Upper lobe of left lung (tissue), 6 donors: ENCODE results near the gene TMEM252. TPM values are rescaled to one million over a fixed set of nuclear protein-coding genes. Genes with fewer than 3 reads are reported as not detected.

ENCODE experiments used
- ATAC-seq, 2 donors: fragments of 200-7000 bp; cut with Tn5 transposase; one replicate each; pipeline ENCODE4 v1.9.1; 2022; ENCODE audit warnings: mild to moderate bottlenecking in 2 of 2, moderate library complexity in 2 of 2; ENCODE audit not compliant: low FRiP score in 2 of 2
- DNase-seq, 2 donors: peaks; one replicate each; pipeline ENCODE4 v3.0.0-alpha.2; 2019 to 2020
- H3K27ac ChIP-seq, 4 donors: fragments of 200-600 bp; sonication (generic); one replicate each; pipeline ENCODE4 v1.5.1; 2016 to 2019
- H3K27me3 ChIP-seq, 4 donors: fragments of 200-600 bp; sonication (generic); one replicate each; pipeline ENCODE4 v1.5.1; 2017 to 2019
- H3K36me3 ChIP-seq, 4 donors: fragments of 200-600 bp; sonication (generic); one replicate each; pipeline ENCODE4 v1.5.1; 2016 to 2019
- H3K4me1 ChIP-seq, 4 donors: fragments of 200-600 bp; sonication (generic); one replicate each; pipeline ENCODE4 v1.5.1; 2018 to 2019
- H3K4me3 ChIP-seq, 4 donors: fragments of 200-600 bp; sonication (generic); one replicate each; pipeline ENCODE4 v1.5.1; 2017 to 2019; ENCODE audit warnings: mild to moderate bottlenecking in 2 of 4, moderate library complexity in 1 of 4
- H3K9me3 ChIP-seq, 4 donors: fragments of 200-600 bp; sonication (generic); one replicate each; pipeline ENCODE4 v1.5.1; 2018 to 2019
- EP300 ChIP-seq, 4 donors: sonication (generic); formaldehyde crosslinking; IDR thresholded peaks; one replicate each; pipeline ENCODE4 v1.5.1; 2017; ENCODE audit warnings: antibody characterized with exemption in 4 of 4, control low read depth in 2 of 4
- POLR2A ChIP-seq, 4 donors: fragments of 450-650 bp; IDR thresholded peaks; one replicate each; pipeline ENCODE4 v1.5.1; 2016 to 2017; ENCODE audit warnings: antibody characterized with exemption in 4 of 4, mild to moderate bottlenecking in 2 of 4
- POLR2AphosphoS5 ChIP-seq, 2 donors: sonication (generic); formaldehyde crosslinking; IDR thresholded peaks; one replicate each; pipeline ENCODE4 v1.5.1; 2017; ENCODE audit warnings: antibody characterized with exemption in 2 of 2
- WGBS, 2 donors: methylation state at CpG; one replicate each; pipeline ENCODE4 v1.1.5; 2017 to 2018; 5-methylcytosine and 5-hydroxymethylcytosine counted together
- total RNA-seq, 6 donors: library from RNA; depleted of rRNA in 4 of 6; stranded (reverse); fragments of >200 nt in 4 of 6; gene quantifications; one replicate each; pipeline versions ENCODE4 v1.1.0 to v1.2.1, GENCODE V29; 2016 to 2021
- TF ChIP-seq, protein P1 (sequence below), 6 experiments: fragments of 450-650 bp in 4 of 6; fragments of 200-600 bp in 2 of 6; sonication (generic) in 2 of 6; IDR thresholded peaks; one replicate each; pipeline ENCODE4 v1.5.1; 2016 to 2019; ENCODE audit warnings: antibody characterized with exemption in 6 of 6
- donor health status: DM: no; HTN: no; CAD: no; lungs with moderate emphysema.
- donor health status: DM: no; HTN: yes; CAD: no; lungs with severe emphysema.

TMEM252 gene
- total RNA-seq, 6 donors from 2014 or later = not detected

DNA sequence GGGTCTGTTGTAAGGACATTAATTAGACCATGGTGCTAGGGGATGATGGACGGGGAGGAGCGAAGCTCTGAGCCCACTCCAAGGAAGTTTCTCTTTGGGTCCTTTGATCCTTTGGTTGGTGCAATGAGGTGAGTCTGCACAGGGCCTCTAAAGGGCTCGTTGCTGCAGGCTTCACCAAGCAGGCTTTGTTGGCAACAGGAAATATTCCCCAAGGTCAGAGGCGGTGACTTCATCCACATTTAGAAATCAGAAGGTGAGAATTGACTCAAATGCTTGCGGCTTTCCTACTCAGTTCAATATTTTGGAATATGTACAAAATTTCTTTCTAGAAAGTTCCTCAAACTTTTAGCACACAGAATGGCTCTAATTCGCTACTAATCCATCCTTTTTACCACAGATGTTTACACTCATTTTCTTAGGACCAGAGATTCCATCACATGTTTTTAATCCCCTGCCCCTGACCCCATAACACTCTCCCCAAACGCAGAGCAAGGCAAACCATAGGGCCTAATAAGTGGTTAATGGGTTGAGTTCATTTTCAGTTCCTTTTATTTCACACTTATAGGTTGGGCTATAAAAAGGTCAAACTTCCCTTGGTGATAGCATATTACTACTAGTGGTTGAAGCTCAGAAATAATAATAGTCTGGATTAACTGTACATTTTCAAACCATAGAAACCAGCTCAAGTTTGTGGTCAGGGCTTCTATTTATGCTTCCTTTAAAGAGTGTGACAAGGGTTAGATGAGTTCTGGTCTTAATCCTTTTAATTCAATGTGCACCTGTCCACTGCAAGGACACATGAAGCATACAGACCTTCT is 37.3 kb upstream of the TMEM252 start:
- Histone ChIP-seq H3K27ac (no peak overlapping the region), H3K27me3 (no peaks in the 10 kb centered on the region), H3K4me3 (no peak overlapping the region), H3K36me3 (no peaks in the 10 kb centered on the region), H3K4me1 (no peaks in the 10 kb centered on the region), H3K9me3 (no peaks in the 10 kb centered on the region)
- WGBS, 2 donors = 84% methylated on average over 6 to 7 of the region's 7 CpGs
- DNase-seq (no peak), ATAC-seq (no peak)
- TF ChIP-seq POLR2AphosphoS5 (IDR thresholded peaks at IDR 0.05) (no peak), POLR2A (IDR thresholded peaks at IDR 0.05) (no peak), EP300 (IDR thresholded peaks at IDR 0.05) (no peak)
- TF ChIP-seq, protein P1, sequence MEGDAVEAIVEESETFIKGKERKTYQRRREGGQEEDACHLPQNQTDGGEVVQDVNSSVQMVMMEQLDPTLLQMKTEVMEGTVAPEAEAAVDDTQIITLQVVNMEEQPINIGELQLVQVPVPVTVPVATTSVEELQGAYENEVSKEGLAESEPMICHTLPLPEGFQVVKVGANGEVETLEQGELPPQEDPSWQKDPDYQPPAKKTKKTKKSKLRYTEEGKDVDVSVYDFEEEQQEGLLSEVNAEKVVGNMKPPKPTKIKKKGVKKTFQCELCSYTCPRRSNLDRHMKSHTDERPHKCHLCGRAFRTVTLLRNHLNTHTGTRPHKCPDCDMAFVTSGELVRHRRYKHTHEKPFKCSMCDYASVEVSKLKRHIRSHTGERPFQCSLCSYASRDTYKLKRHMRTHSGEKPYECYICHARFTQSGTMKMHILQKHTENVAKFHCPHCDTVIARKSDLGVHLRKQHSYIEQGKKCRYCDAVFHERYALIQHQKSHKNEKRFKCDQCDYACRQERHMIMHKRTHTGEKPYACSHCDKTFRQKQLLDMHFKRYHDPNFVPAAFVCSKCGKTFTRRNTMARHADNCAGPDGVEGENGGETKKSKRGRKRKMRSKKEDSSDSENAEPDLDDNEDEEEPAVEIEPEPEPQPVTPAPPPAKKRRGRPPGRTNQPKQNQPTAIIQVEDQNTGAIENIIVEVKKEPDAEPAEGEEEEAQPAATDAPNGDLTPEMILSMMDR (IDR thresholded peaks at IDR 0.05) = no peak

DNA sequence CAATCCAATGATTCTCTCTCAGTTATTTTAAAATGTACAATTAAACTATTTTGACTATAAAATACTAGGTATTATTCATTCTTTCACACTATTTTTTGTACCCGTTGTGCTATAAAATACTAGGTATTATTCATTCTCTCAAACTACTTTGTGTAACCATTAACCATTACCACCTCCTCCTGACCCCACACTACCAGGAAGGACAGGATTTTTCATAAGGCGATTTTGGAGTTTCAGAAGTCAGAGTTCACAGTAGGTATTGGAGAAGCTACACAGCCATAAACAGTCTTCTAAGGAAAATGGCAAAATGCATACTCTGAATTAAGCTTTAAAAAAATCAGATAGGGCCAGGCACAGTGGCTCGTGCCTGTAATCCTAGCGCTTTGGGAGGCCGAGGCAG is 35.1 kb upstream of the TMEM252 start:
- Histone ChIP-seq H3K36me3 (no peaks in the 10 kb centered on the region), H3K27me3 (no peaks in the 10 kb centered on the region), H3K27ac (no peak overlapping the region), H3K4me3 (no peak overlapping the region), H3K4me1 (no peaks in the 10 kb centered on the region), H3K9me3 (no peaks in the 10 kb centered on the region)
- ATAC-seq (no peak), DNase-seq (no peak)
- TF ChIP-seq POLR2A (IDR thresholded peaks at IDR 0.05) (no peak), POLR2AphosphoS5 (IDR thresholded peaks at IDR 0.05) (no peak), EP300 (IDR thresholded peaks at IDR 0.05) (no peak)
- TF ChIP-seq, protein P1 (IDR thresholded peaks at IDR 0.05) = no peak
- WGBS, 2 donors = 70 to 76% methylated on average over 5 of the region's 5 CpGs

DNA sequence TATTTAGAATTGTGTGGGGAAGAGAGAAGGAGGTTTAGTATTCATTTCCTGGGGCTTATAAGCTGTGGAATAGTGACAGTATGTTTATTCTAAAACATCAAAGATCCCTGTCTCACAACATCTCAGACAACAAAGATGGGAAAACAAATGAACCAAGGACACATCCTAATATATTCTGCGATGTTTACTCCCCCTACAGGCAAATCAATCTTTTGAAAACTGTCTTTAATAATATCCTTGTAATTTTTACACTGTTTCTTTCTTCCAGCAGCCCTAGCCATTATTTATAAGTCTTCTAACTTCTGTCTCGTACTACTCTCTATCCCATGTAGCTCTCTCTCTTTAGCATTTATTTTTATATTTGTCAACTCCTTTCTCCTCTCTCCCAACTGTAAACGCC is 33.5 kb upstream of the TMEM252 start:
- Histone ChIP-seq H3K9me3 (no peaks in the 10 kb centered on the region), H3K36me3 (no peaks in the 10 kb centered on the region), H3K4me1 (no peaks in the 10 kb centered on the region), H3K27ac (no peak overlapping the region), H3K27me3 (no peaks in the 10 kb centered on the region), H3K4me3 (no peak overlapping the region)
- WGBS, 2 donors = 50 to 67% methylated on average over 3 of the region's 3 CpGs
- ATAC-seq = no peak
- DNase-seq = no peak
- no peak for TF ChIP-seq POLR2A (IDR thresholded peaks at IDR 0.05)
- no peak for TF ChIP-seq EP300 (IDR thresholded peaks at IDR 0.05)
- TF ChIP-seq, protein P1 (IDR thresholded peaks at IDR 0.05) = no peak
- TF ChIP-seq POLR2AphosphoS5 (IDR thresholded peaks at IDR 0.05) = no peak

DNA sequence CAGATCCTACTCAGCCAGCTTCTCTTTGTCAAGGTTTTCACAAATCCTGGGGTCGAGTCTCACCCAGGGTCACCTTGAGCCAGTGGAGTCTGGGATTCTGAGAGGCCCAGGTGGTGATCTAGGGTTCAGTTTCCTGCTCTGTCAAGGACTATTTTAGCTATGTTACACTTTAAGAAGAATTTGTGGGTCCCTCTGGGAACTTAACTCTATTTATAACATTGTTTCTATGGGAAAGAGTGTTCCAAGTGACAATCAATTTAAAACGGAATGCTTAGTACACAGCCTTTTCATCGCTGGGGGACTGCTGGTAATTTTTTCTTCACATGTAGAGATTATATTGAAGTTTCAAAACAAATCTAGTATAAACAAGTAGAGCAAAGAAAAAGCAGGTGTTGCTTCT is 26.9 kb upstream of the TMEM252 start:
- H3K4me1 ChIP-seq = peaks cover 0 to 5% (median 2%) of the 10 kb centered on the region in 4 donors
- H3K36me3 ChIP-seq = no peaks in the 10 kb centered on the region
- H3K27ac ChIP-seq = no peak overlapping the region
- no peak for ATAC-seq
- TF ChIP-seq POLR2A (IDR thresholded peaks at IDR 0.05) (no peak), POLR2AphosphoS5 (IDR thresholded peaks at IDR 0.05) (no peak), EP300 (IDR thresholded peaks at IDR 0.05) (no peak)
- TF ChIP-seq, protein P1 (IDR thresholded peaks at IDR 0.05) = no peak
- WGBS, 2 donors = 74 to 86% methylated on average over 3 of the region's 3 CpGs
- no peak for DNase-seq
- H3K27me3 ChIP-seq = no peaks in the 10 kb centered on the region
- no peak overlapping the region for H3K4me3 ChIP-seq
- H3K9me3 ChIP-seq = no peaks in the 10 kb centered on the region

DNA sequence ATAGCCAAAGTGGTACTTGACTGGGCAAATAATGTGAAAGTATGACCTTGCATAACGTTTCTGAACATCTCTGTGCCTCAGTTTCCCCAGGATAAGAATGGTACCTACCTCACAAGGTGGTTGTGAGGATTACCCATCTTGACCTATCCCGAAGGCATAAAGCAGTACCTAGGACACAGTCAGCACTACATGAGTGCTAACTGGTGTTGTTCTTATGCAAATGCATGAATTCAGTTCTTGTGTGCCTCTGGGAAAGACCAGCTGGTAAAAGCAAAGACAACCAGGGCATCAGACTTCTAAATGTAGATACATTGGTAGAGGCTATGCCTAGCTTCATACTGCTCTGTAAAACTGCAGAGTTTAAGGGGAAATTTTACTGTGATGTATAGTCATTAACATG is 21.8 kb upstream of the TMEM252 start:
- Histone ChIP-seq H3K36me3 (no peaks in the 10 kb centered on the region), H3K9me3 (no peaks in the 10 kb centered on the region), H3K27ac (no peak overlapping the region), H3K4me1 (peaks cover 4 to 16% (median 8%) of the 10 kb centered on the region in 4 donors), H3K4me3 (no peak overlapping the region), H3K27me3 (no peaks in the 10 kb centered on the region)
- WGBS, 2 donors = 57 to 77% methylated on average over 2 of the region's 2 CpGs
- TF ChIP-seq, protein P1 (IDR thresholded peaks at IDR 0.05) = no peak
- no peak for TF ChIP-seq POLR2AphosphoS5 (IDR thresholded peaks at IDR 0.05)
- no peak for TF ChIP-seq POLR2A (IDR thresholded peaks at IDR 0.05)
- no peak for TF ChIP-seq EP300 (IDR thresholded peaks at IDR 0.05)
- DNase-seq = no peak
- no peak for ATAC-seq
